GM12891 (cell line): Measurements from ENCODE around the gene NDUFB8.

Experiments
- DNase-seq: peaks from one replicate; pipeline ENCODE4 v3.0.0; 2011; ENCODE audit warnings: low spot score; ENCODE audit not compliant: insufficient read length
- FAIRE-seq: peaks from 2 replicates; lab custom pipeline; 2011; peaks lifted over from hg19 to GRCh38; lab: Jason Lieb, UNC
- PAX5 ChIP-seq: IDR thresholded peaks from 2 replicates; pipeline ENCODE4 v1.6.1; 2011; ENCODE audit warnings: low read length, moderate library complexity, mild to moderate bottlenecking; ENCODE audit not compliant: insufficient read depth, severe bottlenecking
- POLR2A ChIP-seq: IDR thresholded peaks from 2 replicates; pipeline ENCODE4 v1.6.1; 2011; ENCODE audit warnings: low read depth, low read length, control low read depth
- POLR2AphosphoS5 ChIP-seq: IDR thresholded peaks from 2 replicates; pipeline ENCODE4 v1.6.1; 2011; ENCODE audit warnings: low read depth, low read length, control low read depth
- POU2F2 ChIP-seq: IDR thresholded peaks from 2 replicates; pipeline ENCODE4 v1.6.1; 2011; ENCODE audit warnings: low read depth, mild to moderate bottlenecking, control low read depth, low read length, moderate library complexity
- SPI1 ChIP-seq: IDR thresholded peaks from 2 replicates; pipeline ENCODE4 v1.6.1; 2011; ENCODE audit warnings: low read depth, low read length, control low read depth
- TAF1 ChIP-seq: IDR thresholded peaks from 2 replicates; pipeline ENCODE4 v1.6.1; 2011; ENCODE audit warnings: low read depth, low read length, control low read depth

NDUFB8 gene

GRCh38 chr10:100567249-100567648 lies 37.6 kb upstream of the NDUFB8 start:
- DNase-seq (no peak), FAIRE-seq (no peak)
- TF ChIP-seq PAX5 (no peak), POLR2A (no peak), TAF1 (no peak), SPI1 (no peak), POU2F2 (no peak), POLR2AphosphoS5 (no peak)

- no peak for DNase-seq
- no peak for FAIRE-seq
- no peak for TF ChIP-seq PAX5
- TF ChIP-seq SPI1 = no peak
Measured at GRCh38 chr10:100566561-100566960, 36.9 kb upstream of the NDUFB8 start.

- TF ChIP-seq TAF1 (no peak), SPI1 (no peak), POLR2AphosphoS5 (no peak), POLR2A (no peak), POU2F2 (no peak), PAX5 (no peak)
- no peak for DNase-seq
- no peak for FAIRE-seq
Measured at GRCh38 chr10:100565206-100565985, 35.7 kb upstream of the NDUFB8 start.

GRCh38 chr10:100562008-100562672 lies 32.5 kb upstream of the NDUFB8 start:
- DNase-seq (peak; percentile 73), FAIRE-seq (peak; percentile 89)
- TF ChIP-seq TAF1 = no peak
- TF ChIP-seq POU2F2 = no peak
- no peak for TF ChIP-seq POLR2A
- no peak for TF ChIP-seq POLR2AphosphoS5
- TF ChIP-seq PAX5 = no peak
- TF ChIP-seq SPI1 = no peak

- DNase-seq = no peak
- TF ChIP-seq POLR2A (no peak), POLR2AphosphoS5 (no peak), TAF1 (no peak)
- FAIRE-seq = no peak
Measured at GRCh38 chr10:100561005-100561404, 31.3 kb upstream of the NDUFB8 start.

GRCh38 chr10:100560248-100560647 lies 30.6 kb upstream of the NDUFB8 start:
- TF ChIP-seq SPI1 (no peak), POU2F2 (no peak), TAF1 (no peak), PAX5 (no peak), POLR2AphosphoS5 (no peak), POLR2A (no peak)
- no peak for DNase-seq
- FAIRE-seq = no peak

- FAIRE-seq (no peak), DNase-seq (no peak)
- TF ChIP-seq SPI1 (no peak), POU2F2 (no peak), POLR2A (no peak), PAX5 (no peak), POLR2AphosphoS5 (no peak), TAF1 (no peak)
Measured at GRCh38 chr10:100554902-100555301, 25.2 kb upstream of the NDUFB8 start.

- FAIRE-seq = no peak
- DNase-seq = no peak
- TF ChIP-seq SPI1 (peak; percentile 51), POLR2AphosphoS5 (no peak)
Measured at GRCh38 chr10:100553929-100554328, 24.3 kb upstream of the NDUFB8 start.

GRCh38 chr10:100551738-100552137 lies 22.1 kb upstream of the NDUFB8 start:
- FAIRE-seq = no peak

GRCh38 chr10:100551196-100551595 lies 21.5 kb upstream of the NDUFB8 start:
- TF ChIP-seq POU2F2 (no peak), PAX5 (no peak)
- FAIRE-seq (no peak), DNase-seq (no peak)

More at GRCh38 chr10:100551738-100552137, 22.1 kb upstream of the NDUFB8 start:
- no peak for DNase-seq
- TF ChIP-seq TAF1 (no peak), SPI1 (no peak), POLR2AphosphoS5 (no peak; the same call in 1 of the 2 replicates), POLR2A (no peak), PAX5 (no peak), POU2F2 (no peak)
